NT2/D1 (cell line): ENCODE measurements around the gene IL22RA1.

ENCODE experiments used
- SUZ12 ChIP-seq: IDR thresholded peaks from 2 replicates; pipeline ENCODE4 v1.6.1; 2011; ENCODE audit not compliant: insufficient read length, insufficient read depth; ENCODE audit errors: extremely low read depth
- YY1 ChIP-seq: IDR thresholded peaks from 2 replicates; pipeline ENCODE4 v1.6.1; 2011; ENCODE audit not compliant: insufficient read length, insufficient read depth
- ZNF274 ChIP-seq: IDR thresholded peaks from 2 replicates; pipeline ENCODE4 v1.6.1; 2011; ENCODE audit warnings: mild to moderate bottlenecking, low read depth, low read length

DNA sequence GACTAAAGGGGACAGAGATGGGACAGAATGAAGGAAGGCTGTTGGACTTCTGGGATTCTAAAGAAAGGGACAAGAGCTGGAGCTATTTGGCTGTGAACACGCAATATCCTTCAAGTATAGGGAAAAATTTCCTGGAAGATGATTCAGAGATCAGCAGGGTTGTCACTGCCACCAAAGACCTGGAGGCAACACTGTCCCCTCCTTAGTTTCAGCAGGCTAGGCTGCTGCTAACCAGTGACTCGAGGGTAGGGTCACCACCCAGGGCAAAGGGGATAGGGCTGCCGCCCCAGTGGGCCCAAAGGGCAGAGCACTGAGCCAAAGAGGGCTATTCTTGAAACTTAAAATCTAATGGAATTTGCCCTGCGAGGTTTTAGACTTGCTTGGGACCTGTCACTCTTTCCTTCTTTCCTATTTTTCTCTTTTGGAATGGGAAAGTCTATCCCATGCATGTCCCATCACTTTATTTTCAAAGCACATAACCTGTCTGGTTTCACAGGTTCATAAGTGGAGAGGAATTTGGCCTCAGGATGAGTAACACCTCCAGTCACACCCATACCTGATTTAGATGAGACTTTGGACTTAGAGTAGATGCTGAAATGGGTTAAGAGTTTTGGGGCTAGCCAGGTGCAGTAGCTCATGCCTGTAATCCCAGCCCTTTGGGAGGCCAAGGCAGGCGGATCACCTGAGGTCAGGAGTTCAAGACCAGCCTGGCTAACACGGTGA, 32.3 kb upstream of the IL22RA1 start:
- TF ChIP-seq YY1 (no peak), ZNF274 (no peak), SUZ12 (no peak)
